Measurements from ENCODE around the gene SRSF7.
"Not testable (repeated sequence)": the region's sequence is repeated elsewhere in the genome, so short reads cannot be mapped to it uniquely, and the experiment has no call there.

The SRSF7 gene

GRCh38 chr2:38708900-38709566 lies 42.1 kb downstream of the SRSF7 start:
- POLR2A ChIA-PET: interaction anchor here (1.6 kb wide), 1 partner anchor 42 kb away, joined by 5 read pairs; the partner anchor contains the start of gene SRSF7

GRCh38 chr2:38708491-38708890 lies 42.7 kb downstream of the SRSF7 start:
- DNase-seq (ENCODE audit: extremely low spot score); CTCF ChIA-PET: not testable (repeated sequence)
- POLR2A ChIA-PET: interaction anchor here (1.6 kb wide), 1 partner anchor 43 kb away, joined by 5 read pairs; the partner anchor contains the start of gene SRSF7

More at GRCh38 chr2:38708900-38709566, 42.1 kb downstream of the SRSF7 start:
- TF ChIP-seq SUZ12 (IDR thresholded peaks at IDR 0.05) (no peak), ARNT (IDR thresholded peaks at IDR 0.05) (no peak), CTBP1 (IDR thresholded peaks at IDR 0.05; ENCODE audit: borderline replicate concordance) (no peak), SP1 (IDR thresholded peaks at IDR 0.05) (no peak)
- CTCF ChIA-PET: interaction anchor here (0.6 to 0.7 kb wide), 2 partner anchors 95 to 185 kb away, joined by 3 to 6 read pairs; no protein-coding TSS in a partner anchor
- no peak for DNase-seq (ENCODE audit: extremely low spot score)

DNA sequence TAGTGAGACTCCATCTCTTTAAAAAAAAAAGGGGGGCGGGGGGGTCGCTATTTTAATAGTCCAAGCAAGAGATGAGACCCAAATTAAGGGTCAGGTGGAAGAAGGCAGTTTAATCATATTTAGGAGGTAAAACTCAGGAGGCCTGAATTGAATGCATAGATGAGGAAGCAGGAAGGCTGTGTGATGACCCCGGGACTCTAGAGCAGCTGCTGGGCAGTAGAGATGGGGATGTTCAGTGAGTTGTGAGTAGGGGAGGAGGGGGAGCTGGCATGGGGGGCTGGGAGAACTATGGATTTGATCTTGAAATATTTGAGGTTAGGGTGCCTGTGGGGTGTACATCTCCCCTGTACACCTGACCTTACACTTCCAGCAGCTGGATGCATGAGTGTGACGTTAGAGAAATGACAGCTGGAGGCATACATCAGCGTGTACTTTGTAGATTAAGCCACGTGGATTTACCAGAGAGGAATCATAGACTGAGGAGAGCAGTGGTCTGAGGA lies 44.3 kb downstream of the SRSF7 start:
- no peak for DNase-seq (ENCODE audit: extremely low spot score)
- CTCF ChIA-PET: no interaction called here
- TF ChIP-seq CTBP1 (IDR thresholded peaks at IDR 0.05; ENCODE audit: borderline replicate concordance) (no peak), ELF4 (IDR thresholded peaks at IDR 0.05) (no peak), BHLHE40 (IDR thresholded peaks at IDR 0.05; ENCODE audit: borderline replicate concordance) (no peak), TARDBP (IDR thresholded peaks at IDR 0.05) (no peak), ARNT (IDR thresholded peaks at IDR 0.05) (no peak), HDGF (IDR thresholded peaks at IDR 0.05; ENCODE audit: borderline replicate concordance) (no peak), FOXK2 (IDR thresholded peaks at IDR 0.05) (no peak), ZNF384 (IDR thresholded peaks at IDR 0.05) (no peak), L3MBTL2 (conservative IDR thresholded peaks at IDR 0.05) (no peak), SP1 (IDR thresholded peaks at IDR 0.05) (no peak), NFRKB (IDR thresholded peaks at IDR 0.05) (no peak), SUZ12 (IDR thresholded peaks at IDR 0.05) (no peak), FOXA1 (IDR thresholded peaks at IDR 0.05) (no peak), LEF1 (IDR thresholded peaks at IDR 0.05; ENCODE audit: borderline replicate concordance) (no peak), FOXM1 (IDR thresholded peaks at IDR 0.05; ENCODE audit: borderline replicate concordance) (no peak)
- TF ChIP-seq, protein P1, sequence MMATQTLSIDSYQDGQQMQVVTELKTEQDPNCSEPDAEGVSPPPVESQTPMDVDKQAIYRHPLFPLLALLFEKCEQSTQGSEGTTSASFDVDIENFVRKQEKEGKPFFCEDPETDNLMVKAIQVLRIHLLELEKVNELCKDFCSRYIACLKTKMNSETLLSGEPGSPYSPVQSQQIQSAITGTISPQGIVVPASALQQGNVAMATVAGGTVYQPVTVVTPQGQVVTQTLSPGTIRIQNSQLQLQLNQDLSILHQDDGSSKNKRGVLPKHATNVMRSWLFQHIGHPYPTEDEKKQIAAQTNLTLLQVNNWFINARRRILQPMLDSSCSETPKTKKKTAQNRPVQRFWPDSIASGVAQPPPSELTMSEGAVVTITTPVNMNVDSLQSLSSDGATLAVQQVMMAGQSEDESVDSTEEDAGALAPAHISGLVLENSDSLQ (IDR thresholded peaks at IDR 0.05): no peak
- POLR2A ChIA-PET: no interaction called here

- CTCF ChIA-PET: no interaction called here
- TF ChIP-seq FOXM1 (IDR thresholded peaks at IDR 0.05; ENCODE audit: borderline replicate concordance) (no peak), SUZ12 (IDR thresholded peaks at IDR 0.05) (no peak)
- POLR2A ChIA-PET: interaction anchor here (1.4 to 1.7 kb wide), 3 partner anchors 38 to 102 kb away, joined by 3 to 10 read pairs (median 6); partner anchors contain the start of genes GALM, HNRNPLL and SRSF7
- no peak for DNase-seq (ENCODE audit: extremely low spot score)
These were observed 46.5 kb downstream of the SRSF7 start for GRCh38 chr2:38704664-38705063.

GRCh38 chr2:38703336-38703735 lies 47.8 kb downstream of the SRSF7 start:
- POLR2A ChIA-PET: interaction anchor here (1.3 kb wide), 1 partner anchor 48 kb away, joined by 3 read pairs; the partner anchor contains the start of gene SRSF7
- DNase-seq (ENCODE audit: extremely low spot score); CTCF ChIA-PET: not testable (repeated sequence)

GRCh38 chr2:38702413-38702812 lies 48.7 kb downstream of the SRSF7 start:
- CTCF ChIA-PET: no interaction called here
- TF ChIP-seq FOXA1 (IDR thresholded peaks at IDR 0.05) (no peak), SUZ12 (IDR thresholded peaks at IDR 0.05) (no peak), ZNF384 (IDR thresholded peaks at IDR 0.05) (no peak), FOXK2 (IDR thresholded peaks at IDR 0.05) (no peak), LEF1 (IDR thresholded peaks at IDR 0.05; ENCODE audit: borderline replicate concordance) (no peak), CTBP1 (IDR thresholded peaks at IDR 0.05; ENCODE audit: borderline replicate concordance) (no peak), BHLHE40 (IDR thresholded peaks at IDR 0.05; ENCODE audit: borderline replicate concordance) (no peak), ELF4 (IDR thresholded peaks at IDR 0.05) (no peak), NFRKB (IDR thresholded peaks at IDR 0.05) (no peak), TARDBP (IDR thresholded peaks at IDR 0.05) (no peak), HDGF (IDR thresholded peaks at IDR 0.05; ENCODE audit: borderline replicate concordance) (no peak), FOXM1 (IDR thresholded peaks at IDR 0.05; ENCODE audit: borderline replicate concordance) (no peak), L3MBTL2 (conservative IDR thresholded peaks at IDR 0.05) (no peak), ARNT (IDR thresholded peaks at IDR 0.05) (no peak), SP1 (IDR thresholded peaks at IDR 0.05) (no peak)
- TF ChIP-seq, protein P1 (IDR thresholded peaks at IDR 0.05): no peak
- POLR2A ChIA-PET: interaction anchor here (1.4 kb wide), 1 partner anchor 36 kb away, joined by 3 read pairs; the partner anchor contains the start of gene GALM
- no peak for DNase-seq (ENCODE audit: extremely low spot score)

DNA sequence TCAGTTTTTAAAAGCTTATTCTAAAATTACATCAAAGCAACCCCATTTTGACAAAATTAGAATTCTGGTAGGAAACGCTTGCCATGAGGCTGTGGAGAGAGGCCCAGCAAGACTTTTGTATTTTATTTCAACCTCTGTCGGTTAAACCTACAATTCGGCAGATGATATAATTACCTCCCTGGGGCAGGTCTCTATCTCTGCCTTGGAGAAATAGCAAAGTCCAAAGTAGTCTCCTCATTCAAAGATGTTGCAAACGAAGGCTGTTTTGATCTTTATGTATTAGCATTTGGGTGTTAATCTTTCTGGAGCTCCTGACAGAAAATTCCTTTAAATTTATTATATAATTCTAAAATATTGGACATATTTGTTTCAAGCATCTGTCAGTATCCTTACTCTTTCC lies 49.6 kb downstream of the SRSF7 start:
- no peak for DNase-seq (ENCODE audit: extremely low spot score)
- ChIA-PET CTCF (no interaction called here), POLR2A (interaction anchor here (1.4 kb wide), 1 partner anchor 35 kb away, joined by 3 read pairs; the partner anchor contains the start of gene GALM)
- no peak for TF ChIP-seq LEF1 (IDR thresholded peaks at IDR 0.05; ENCODE audit: borderline replicate concordance)
- no peak for TF ChIP-seq HDGF (IDR thresholded peaks at IDR 0.05; ENCODE audit: borderline replicate concordance)
- no peak for TF ChIP-seq ZNF384 (IDR thresholded peaks at IDR 0.05)
- TF ChIP-seq FOXM1 (IDR thresholded peaks at IDR 0.05; ENCODE audit: borderline replicate concordance): no peak
- TF ChIP-seq FOXA1 (IDR thresholded peaks at IDR 0.05): no peak
- TF ChIP-seq NFRKB (IDR thresholded peaks at IDR 0.05): no peak
- no peak for TF ChIP-seq ELF4 (IDR thresholded peaks at IDR 0.05)
- TF ChIP-seq, protein P1 (IDR thresholded peaks at IDR 0.05): no peak

All from HEK293T (cell line).